Cardiac muscle cell (in vitro differentiated cells and primary cell): ENCODE data around the gene DLGAP1. TPM values are rescaled to one million over a fixed set of nuclear protein-coding genes. Genes with fewer than 3 reads are reported as not detected.
A peak's percentile ranks its signal among the peaks of the same experiment; 100 is the strongest.

Experiments used
- DNase-seq, 2 donors: peaks; one replicate each; pipeline versions ENCODE4 v3.0.0 to v3.0.0-alpha.2; 2010 to 2017; ENCODE audit warnings: low read depth in 1 of 2, low spot score in 1 of 2
- H3K27ac ChIP-seq: fragments of 200-600 bp; sonication (generic); 2 replicates; pipeline ENCODE4 v1.5.1; 2016
- H3K27me3 ChIP-seq: fragments of 200-600 bp; sonication (generic); 2 replicates; pipeline ENCODE4 v1.6.0; 2016; ENCODE audit warnings: control low read depth
- H3K36me3 ChIP-seq: fragments of 200-600 bp; sonication (generic); 2 replicates; pipeline ENCODE4 v1.5.1; 2016; ENCODE audit warnings: control low read depth
- H3K4me1 ChIP-seq: fragments of 200-600 bp; sonication (generic); 2 replicates; pipeline ENCODE4 v1.8.1; 2017; ENCODE audit warnings: low read depth, mild to moderate bottlenecking, mixed run types
- H3K4me3 ChIP-seq: fragments of 200-600 bp; sonication (generic); 2 replicates; pipeline ENCODE4 v1.5.1; 2016; ENCODE audit warnings: mild to moderate bottlenecking
- H3K9me3 ChIP-seq: fragments of 200-600 bp; sonication (generic); 2 replicates; pipeline ENCODE4 v1.5.1; 2017; ENCODE audit warnings: low read depth, mild to moderate bottlenecking, control low read depth
- polyA plus RNA-seq: library from polyadenylated mRNA; unstranded; fragments of >200 nt; fragmentation: Nextera tagmentation; extraction: Ambion mirVana; gene quantifications from 2 replicates; pipeline ENCODE4 v1.2.1, GENCODE V29; 2016
- total RNA-seq: library from RNA; depleted of rRNA; stranded (reverse); fragments of >200 nt; gene quantifications from 2 replicates; pipeline ENCODE4 v1.2.3, GENCODE V29; 2016
- TF ChIP-seq, protein P1 (sequence below): IDR thresholded peaks from 2 replicates; pipeline ENCODE4 v1.5.1; 2012; ENCODE audit warnings: low read depth, mild to moderate bottlenecking, low read length

The DLGAP1 gene
- total and polyA plus RNA-seq, 2 experiments from 2014 or later, result 2.5 to 7.9 TPM

DNA sequence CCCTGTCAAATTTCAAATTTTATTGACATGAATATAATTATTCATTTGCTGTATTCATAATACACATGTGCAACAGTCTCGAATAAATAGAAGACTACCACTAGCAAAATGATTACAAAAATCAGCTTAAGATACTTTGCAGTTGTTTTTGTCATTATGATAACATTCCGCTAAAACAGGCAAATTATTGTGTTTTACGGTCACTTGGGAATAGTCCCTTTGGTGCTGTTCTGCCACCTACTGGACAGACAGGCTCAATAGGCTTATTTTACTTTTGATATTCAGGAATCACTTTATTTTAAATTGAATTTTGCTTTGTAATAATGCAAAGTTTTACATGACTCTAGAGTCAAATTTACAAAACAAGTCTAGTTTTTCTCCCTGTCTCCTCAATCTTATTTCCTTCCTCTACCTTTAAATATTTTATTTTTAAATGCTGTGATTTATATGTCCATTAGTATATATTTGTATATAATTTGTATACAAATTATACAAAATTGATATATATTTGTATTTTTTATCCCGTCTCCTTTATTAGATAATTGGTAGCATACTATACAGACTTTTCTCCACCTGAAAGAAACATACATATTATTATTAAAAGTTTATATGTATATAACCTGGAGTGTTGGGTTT is 456.3 kb downstream of the DLGAP1 start:
- TF ChIP-seq, protein P1, sequence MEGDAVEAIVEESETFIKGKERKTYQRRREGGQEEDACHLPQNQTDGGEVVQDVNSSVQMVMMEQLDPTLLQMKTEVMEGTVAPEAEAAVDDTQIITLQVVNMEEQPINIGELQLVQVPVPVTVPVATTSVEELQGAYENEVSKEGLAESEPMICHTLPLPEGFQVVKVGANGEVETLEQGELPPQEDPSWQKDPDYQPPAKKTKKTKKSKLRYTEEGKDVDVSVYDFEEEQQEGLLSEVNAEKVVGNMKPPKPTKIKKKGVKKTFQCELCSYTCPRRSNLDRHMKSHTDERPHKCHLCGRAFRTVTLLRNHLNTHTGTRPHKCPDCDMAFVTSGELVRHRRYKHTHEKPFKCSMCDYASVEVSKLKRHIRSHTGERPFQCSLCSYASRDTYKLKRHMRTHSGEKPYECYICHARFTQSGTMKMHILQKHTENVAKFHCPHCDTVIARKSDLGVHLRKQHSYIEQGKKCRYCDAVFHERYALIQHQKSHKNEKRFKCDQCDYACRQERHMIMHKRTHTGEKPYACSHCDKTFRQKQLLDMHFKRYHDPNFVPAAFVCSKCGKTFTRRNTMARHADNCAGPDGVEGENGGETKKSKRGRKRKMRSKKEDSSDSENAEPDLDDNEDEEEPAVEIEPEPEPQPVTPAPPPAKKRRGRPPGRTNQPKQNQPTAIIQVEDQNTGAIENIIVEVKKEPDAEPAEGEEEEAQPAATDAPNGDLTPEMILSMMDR, result peak; percentile 78
- no peak overlapping the region for H3K4me3 ChIP-seq
- no peaks in the 10 kb centered on the region for H3K9me3 ChIP-seq
- peak; percentile 36 to 72 for DNase-seq
- H3K36me3 ChIP-seq, result no peaks in the 10 kb centered on the region
- no peak overlapping the region for H3K27ac ChIP-seq
- no peaks in the 10 kb centered on the region for H3K27me3 ChIP-seq
- peaks cover 16% of the 10 kb centered on the region for H3K4me1 ChIP-seq

DNA sequence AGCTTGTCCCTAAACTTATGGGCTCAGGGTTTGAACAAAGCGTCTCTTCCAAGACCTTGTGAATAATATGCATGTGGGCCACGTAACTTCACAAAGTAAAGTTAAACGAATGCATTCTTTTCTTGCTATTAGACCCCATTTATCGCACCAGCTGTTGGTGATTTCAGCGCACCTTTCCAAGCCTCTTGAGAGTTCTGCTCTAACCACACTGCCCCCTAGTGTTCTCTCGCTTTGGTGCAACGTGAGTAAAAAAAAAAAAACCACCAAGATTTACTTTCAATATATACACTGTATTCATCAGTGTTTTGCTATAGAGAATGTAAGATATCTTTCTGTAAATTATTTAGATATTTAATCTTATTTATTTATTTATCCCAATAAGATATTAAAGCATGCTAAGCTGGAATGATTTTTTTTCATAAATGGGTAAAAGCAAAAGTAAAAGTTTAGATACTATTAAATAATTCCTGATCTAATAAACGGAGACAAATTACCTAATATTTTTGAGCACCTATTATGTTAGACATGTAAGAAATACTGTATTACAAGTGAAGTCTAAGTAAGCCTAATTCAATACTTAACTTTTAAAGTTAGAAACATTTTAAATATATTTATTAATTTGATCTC is 459.5 kb downstream of the DLGAP1 start:
- peak; percentile 78 to 86 for DNase-seq
- TF ChIP-seq, protein P1, result peak; percentile 90

DNA sequence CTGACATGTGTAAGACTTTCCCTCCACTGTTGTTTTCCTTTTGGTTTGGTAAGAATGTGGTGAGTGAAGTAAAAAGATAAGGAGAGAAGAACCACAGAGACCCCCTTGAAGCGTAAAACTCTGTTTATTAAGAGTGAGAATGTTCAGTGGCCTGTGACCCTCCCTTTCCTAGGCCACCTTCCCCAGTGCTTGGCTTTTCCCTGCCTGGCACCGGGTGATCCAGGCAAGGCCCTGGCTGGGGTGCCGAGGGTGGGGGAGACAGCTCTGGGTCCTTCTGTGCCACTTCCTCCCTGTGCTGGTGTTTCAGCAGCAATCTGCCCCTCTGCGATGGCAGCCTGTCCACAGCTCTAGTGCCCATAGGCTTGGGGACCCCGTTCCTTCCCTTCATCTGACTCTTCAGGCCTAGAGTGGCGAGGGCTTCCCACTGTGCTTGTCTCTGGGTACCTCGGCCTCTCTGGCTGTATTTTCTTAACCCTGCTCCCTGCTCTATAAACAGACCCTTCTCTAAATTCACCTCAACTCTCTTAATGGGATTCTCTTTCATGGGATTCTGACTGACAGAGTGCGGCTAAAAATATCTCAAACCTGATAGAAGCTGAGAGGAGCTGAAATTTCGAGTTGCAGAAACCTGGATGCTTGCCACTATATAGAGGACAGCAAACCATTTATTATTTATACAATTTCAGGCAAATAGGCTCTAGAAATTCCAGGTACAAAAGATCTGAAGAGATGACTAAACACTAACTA is 461.0 kb downstream of the DLGAP1 start:
- peak in 1 of 2 donors; percentile 55 for DNase-seq
- H3K4me1 ChIP-seq, result peaks cover 25% of the 10 kb centered on the region
- TF ChIP-seq, protein P1, result no peak

More for the DNA sequence above, 459.5 kb downstream of the DLGAP1 start:
- Histone ChIP-seq H3K36me3 (no peaks in the 10 kb centered on the region), H3K9me3 (no peaks in the 10 kb centered on the region), H3K27me3 (no peaks in the 10 kb centered on the region), H3K4me3 (no peak overlapping the region), H3K27ac (no peak overlapping the region), H3K4me1 (peaks cover 25% of the 10 kb centered on the region)

DNA sequence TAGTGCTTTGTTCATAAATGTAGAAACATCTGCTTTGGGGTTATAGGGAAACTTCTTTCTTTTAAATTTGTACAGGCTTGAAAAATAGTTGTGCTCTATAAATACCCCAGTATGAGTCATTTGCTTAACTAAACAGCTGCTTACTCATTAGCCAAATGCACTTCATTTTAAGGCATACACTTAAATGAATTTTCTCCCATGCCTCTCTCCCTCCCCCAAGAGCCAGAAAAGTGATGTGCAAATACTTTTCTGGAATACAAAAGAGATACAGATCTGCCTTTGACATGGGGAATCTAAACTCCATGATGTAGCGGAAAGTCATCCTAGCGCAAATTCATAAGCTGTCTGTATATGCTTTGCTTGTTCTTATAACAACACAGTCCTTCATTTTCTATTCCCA is 469.4 kb downstream of the DLGAP1 start:
- no peak overlapping the region for H3K27ac ChIP-seq
- no peaks in the 10 kb centered on the region for H3K4me1 ChIP-seq
- H3K9me3 ChIP-seq, result no peaks in the 10 kb centered on the region
- H3K36me3 ChIP-seq, result no peaks in the 10 kb centered on the region
- H3K27me3 ChIP-seq, result no peaks in the 10 kb centered on the region
- no peak overlapping the region for H3K4me3 ChIP-seq
- DNase-seq, result peak in 1 of 2 donors; percentile 8
- TF ChIP-seq, protein P1, result no peak

More for the DNA sequence above, 461.0 kb downstream of the DLGAP1 start:
- no peaks in the 10 kb centered on the region for H3K36me3 ChIP-seq
- no peak overlapping the region for H3K4me3 ChIP-seq
- peak overlapping the region; percentile 87 for H3K27ac ChIP-seq
- H3K9me3 ChIP-seq, result no peaks in the 10 kb centered on the region
- no peaks in the 10 kb centered on the region for H3K27me3 ChIP-seq

DNA sequence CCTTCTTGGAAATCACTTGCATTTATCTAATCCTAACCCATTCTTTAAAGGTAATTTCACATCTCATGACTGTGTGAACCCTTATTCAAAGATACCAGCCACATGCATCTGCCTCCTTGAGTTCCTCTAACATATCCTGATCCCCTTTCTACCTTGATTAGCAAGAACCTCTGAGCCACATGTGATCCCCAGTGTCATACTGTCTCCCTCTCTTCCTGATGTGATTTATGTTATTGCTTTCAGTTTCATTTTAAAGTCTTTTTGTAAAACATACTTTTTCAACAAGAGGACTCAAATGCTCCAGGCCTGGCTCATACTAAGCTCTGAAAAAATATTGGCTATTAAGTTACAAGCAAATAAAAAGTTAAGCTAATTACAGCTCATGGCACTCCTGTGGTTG is 470.1 kb downstream of the DLGAP1 start:
- Histone ChIP-seq H3K4me1 (no peaks in the 10 kb centered on the region), H3K36me3 (no peaks in the 10 kb centered on the region), H3K4me3 (no peak overlapping the region), H3K27me3 (no peaks in the 10 kb centered on the region), H3K9me3 (no peaks in the 10 kb centered on the region), H3K27ac (no peak overlapping the region)
- TF ChIP-seq, protein P1, result no peak
- DNase-seq, result no peak
